Astrocyte (in vitro differentiated cells and primary cell): ENCODE data around the gene ARHGAP26. TPM values are rescaled to one million over a fixed set of nuclear protein-coding genes. Genes with fewer than 3 reads are reported as not detected.

Source experiments
- DNase-seq: peaks from one replicate; pipeline ENCODE4 v3.0.0-alpha.2; 2010; ENCODE audit warnings: low read depth
- FAIRE-seq: peaks from 2 replicates; lab custom pipeline; 2011; peaks lifted over from hg19 to GRCh38; lab: Jason Lieb, UNC
- H2AFZ ChIP-seq: 2 replicates; pipeline ENCODE4 v1.6.0; 2012; ENCODE audit warnings: low read depth, low read length, inconsistent platforms
- H3K27ac ChIP-seq: 2 replicates; pipeline ENCODE4 v1.5.1; 2011; ENCODE audit warnings: low read depth, low read length, inconsistent platforms
- H3K27me3 ChIP-seq: 2 replicates; pipeline ENCODE4 v1.6.0; 2011; ENCODE audit warnings: low read length, inconsistent platforms; ENCODE audit not compliant: insufficient read depth
- H3K36me3 ChIP-seq: 2 replicates; pipeline ENCODE4 v1.5.1; 2011; ENCODE audit warnings: low read length, inconsistent platforms; ENCODE audit not compliant: insufficient read depth
- H3K4me1 ChIP-seq: 2 replicates; pipeline ENCODE4 v1.5.1; 2011; ENCODE audit warnings: low read length, inconsistent platforms; ENCODE audit not compliant: insufficient read depth
- H3K4me2 ChIP-seq: 2 replicates; pipeline ENCODE4 v1.6.0; 2012; ENCODE audit warnings: low read length, inconsistent platforms
- H3K4me3 ChIP-seq: 2 replicates; pipeline ENCODE4 v1.5.1; 2011; ENCODE audit warnings: low read depth, mild to moderate bottlenecking, low read length, inconsistent platforms; ENCODE audit not compliant: insufficient read depth
- H3K79me2 ChIP-seq: 2 replicates; pipeline ENCODE4 v1.6.0; 2012; ENCODE audit warnings: mild to moderate bottlenecking, low read length, inconsistent platforms; ENCODE audit not compliant: insufficient read depth
- H3K9ac ChIP-seq: 2 replicates; pipeline ENCODE4 v1.6.0; 2012; ENCODE audit warnings: mild to moderate bottlenecking, low read length, inconsistent platforms
- H3K9me3 ChIP-seq: 2 replicates; pipeline ENCODE4 v1.5.1; 2012; ENCODE audit warnings: low read depth, mild to moderate bottlenecking, low read length, inconsistent platforms; ENCODE audit not compliant: insufficient read depth
- H4K20me1 ChIP-seq: 2 replicates; pipeline ENCODE4 v1.6.0; 2012; ENCODE audit warnings: low read length, inconsistent platforms; ENCODE audit not compliant: insufficient read depth
- H3K27ac Mint-ChIP-seq: one replicate; pipeline ENCODE4 v1.8.0; 2021; ENCODE audit warnings: mild to moderate bottlenecking, mixed read lengths; ENCODE audit not compliant: unreplicated experiment
- H3K27me3 Mint-ChIP-seq: one replicate; pipeline ENCODE4 v1.8.0; 2021; ENCODE audit warnings: low read depth, mixed read lengths; ENCODE audit not compliant: unreplicated experiment
- H3K36me3 Mint-ChIP-seq: one replicate; pipeline ENCODE4 v1.8.0; 2021; ENCODE audit warnings: low read depth, mixed read lengths; ENCODE audit not compliant: unreplicated experiment
- H3K4me1 Mint-ChIP-seq: one replicate; pipeline ENCODE4 v1.8.0; 2021; ENCODE audit warnings: low read depth, mixed read lengths; ENCODE audit not compliant: unreplicated experiment
- H3K4me3 Mint-ChIP-seq: one replicate; pipeline ENCODE4 v1.8.0; 2021; ENCODE audit warnings: mild to moderate bottlenecking, moderate library complexity, mixed read lengths; ENCODE audit not compliant: unreplicated experiment
- H3K9me3 Mint-ChIP-seq: one replicate; pipeline ENCODE4 v1.8.0; 2021; ENCODE audit warnings: mild to moderate bottlenecking, mixed read lengths; ENCODE audit not compliant: unreplicated experiment
- CTCF ChIP-seq: IDR thresholded peaks from 2 replicates; pipeline ENCODE4 v1.5.1; 2011; ENCODE audit warnings: low read depth, mild to moderate bottlenecking, inconsistent platforms, low read length, moderate library complexity; ENCODE audit not compliant: insufficient read depth
- EZH2 ChIP-seq: IDR thresholded peaks from 2 replicates; pipeline ENCODE4 v1.6.1; 2012; ENCODE audit warnings: mild to moderate bottlenecking, low read length, inconsistent platforms; ENCODE audit not compliant: insufficient read depth
- total RNA-seq: library from RNA; stranded (reverse); gene quantifications from 2 replicates; pipeline ENCODE4 v1.2.1, GENCODE V29; 2021

ARHGAP26 gene
- total RNA-seq, 1 donor from 2014 or later = 5.6 TPM

DNA sequence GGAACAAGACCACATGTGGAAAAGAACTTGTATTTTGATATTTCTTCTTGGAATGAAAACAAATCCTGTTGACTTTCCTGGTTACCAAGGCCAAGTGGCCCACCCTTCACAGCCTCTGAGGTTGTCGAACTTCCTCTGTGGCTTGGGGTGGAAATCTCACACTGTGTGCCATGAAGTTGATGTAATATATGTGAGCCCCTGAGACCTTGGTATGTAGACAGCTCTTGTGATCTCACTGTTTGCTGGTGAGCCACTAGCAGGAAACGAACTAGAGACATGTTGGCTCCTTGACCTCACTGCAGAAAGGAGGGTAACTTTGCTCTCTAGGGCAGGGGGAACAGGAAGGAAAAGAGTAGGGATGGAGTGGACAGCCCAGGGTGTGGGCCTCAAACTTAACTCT lies 159.4 kb downstream of the ARHGAP26 start:
- peaks cover 8% of the 10 kb centered on the region for H3K4me1 ChIP-seq
- DNase-seq (no peak), FAIRE-seq (no peak)
- H3K79me2 ChIP-seq = no peaks in the 10 kb centered on the region
- no peaks in the 10 kb centered on the region for H3K36me3 ChIP-seq
- no peaks in the 10 kb centered on the region for H3K27me3 Mint-ChIP-seq
- no peak overlapping the region for H3K4me3 Mint-ChIP-seq
- TF ChIP-seq EZH2 (no peak), CTCF (no peak)
- H4K20me1 ChIP-seq = no peaks in the 10 kb centered on the region
- no peak overlapping the region for H3K4me2 ChIP-seq
- peaks cover 2% of the 10 kb centered on the region for H3K9me3 Mint-ChIP-seq
- H2AFZ ChIP-seq = no peak overlapping the region
- H3K9ac ChIP-seq = no peak overlapping the region
- peaks cover 1% of the 10 kb centered on the region for H3K36me3 Mint-ChIP-seq
- H3K4me1 Mint-ChIP-seq = peaks cover 16% of the 10 kb centered on the region
- no peaks in the 10 kb centered on the region for H3K27me3 ChIP-seq
- no peak overlapping the region for H3K27ac ChIP-seq
- no peak overlapping the region for H3K4me3 ChIP-seq
- H3K9me3 ChIP-seq = no peaks in the 10 kb centered on the region
- no peak overlapping the region for H3K27ac Mint-ChIP-seq

- Mint-ChIP-seq H3K27ac (no peak overlapping the region), H3K4me1 (peaks cover 16% of the 10 kb centered on the region), H3K9me3 (peaks cover 2% of the 10 kb centered on the region), H3K36me3 (peaks cover 1% of the 10 kb centered on the region), H3K27me3 (no peaks in the 10 kb centered on the region), H3K4me3 (no peak overlapping the region)
- no peaks in the 10 kb centered on the region for H3K36me3 ChIP-seq
- no peaks in the 10 kb centered on the region for H3K9me3 ChIP-seq
- no peaks in the 10 kb centered on the region for H3K27me3 ChIP-seq
- TF ChIP-seq CTCF = no peak
- no peak for TF ChIP-seq EZH2
- FAIRE-seq (no peak), DNase-seq (no peak)
- no peaks in the 10 kb centered on the region for H4K20me1 ChIP-seq
- no peak overlapping the region for H2AFZ ChIP-seq
- no peak overlapping the region for H3K9ac ChIP-seq
- no peak overlapping the region for H3K4me3 ChIP-seq
- no peak overlapping the region for H3K27ac ChIP-seq
- no peaks in the 10 kb centered on the region for H3K79me2 ChIP-seq
- H3K4me1 ChIP-seq = peaks cover 8% of the 10 kb centered on the region
- H3K4me2 ChIP-seq = no peak overlapping the region
Measured at GRCh38 chr5:142930395-142931110, 160.4 kb downstream of the ARHGAP26 start.

DNA sequence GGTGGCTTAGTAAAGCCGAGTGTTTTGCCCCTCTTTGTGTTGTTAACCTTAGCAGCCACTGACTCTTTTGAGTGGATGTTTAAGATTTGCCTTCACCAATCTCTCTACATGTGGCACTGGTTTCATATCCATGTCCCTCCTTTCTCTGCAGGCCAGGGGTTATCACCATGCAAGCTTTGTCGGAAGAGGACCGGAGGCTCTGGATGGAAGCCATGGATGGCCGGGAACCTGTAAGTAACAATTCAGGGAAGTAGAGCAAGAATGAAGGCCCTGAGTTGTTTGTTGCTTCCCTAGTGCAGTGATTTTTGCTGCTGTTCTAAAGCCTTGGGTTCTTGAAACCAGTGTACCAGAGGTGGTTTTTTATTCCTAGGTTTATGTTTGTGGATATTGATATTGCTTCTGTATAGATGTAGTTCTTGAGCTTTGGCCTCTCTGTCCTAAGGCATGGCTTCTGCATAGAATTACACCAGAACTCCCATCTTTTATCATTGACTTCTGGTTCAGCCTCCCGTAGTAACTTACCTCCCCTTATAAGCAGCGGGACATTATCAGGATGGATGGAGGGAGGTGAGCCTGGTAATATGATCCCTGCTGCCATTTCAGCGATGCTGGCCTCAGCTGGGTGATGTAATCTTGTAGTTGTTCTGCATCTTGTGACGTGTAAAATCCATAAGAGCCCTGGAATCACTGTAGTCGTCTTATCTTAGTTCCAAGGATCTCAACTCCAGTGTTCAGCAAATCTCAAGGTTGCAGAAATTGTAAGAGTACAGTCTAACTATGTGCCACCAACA lies 161.9 kb downstream of the ARHGAP26 start:
- no peak overlapping the region for H3K27ac ChIP-seq
- DNase-seq (no peak), FAIRE-seq (peak; percentile 23)
- no peak overlapping the region for H3K4me3 ChIP-seq
- peaks cover 2% of the 10 kb centered on the region for H3K4me1 ChIP-seq
- H2AFZ ChIP-seq = no peak overlapping the region
- H3K4me3 Mint-ChIP-seq = no peak overlapping the region
- H3K9me3 Mint-ChIP-seq = peaks cover 2% of the 10 kb centered on the region
- peaks cover 12% of the 10 kb centered on the region for H3K4me1 Mint-ChIP-seq
- H3K27ac Mint-ChIP-seq = no peak overlapping the region
- TF ChIP-seq CTCF (no peak), EZH2 (no peak)
- H3K36me3 Mint-ChIP-seq = peaks cover 1% of the 10 kb centered on the region
- H3K79me2 ChIP-seq = no peaks in the 10 kb centered on the region
- no peak overlapping the region for H3K9ac ChIP-seq
- H3K36me3 ChIP-seq = no peaks in the 10 kb centered on the region
- no peaks in the 10 kb centered on the region for H3K27me3 Mint-ChIP-seq
- H4K20me1 ChIP-seq = no peaks in the 10 kb centered on the region
- H3K27me3 ChIP-seq = no peaks in the 10 kb centered on the region
- no peak overlapping the region for H3K4me2 ChIP-seq
- no peaks in the 10 kb centered on the region for H3K9me3 ChIP-seq
